GM12878 (cell line): Measurements from ENCODE around the gene ADGRV1. TPM values are rescaled to one million over a fixed set of nuclear protein-coding genes. Genes with fewer than 3 reads are reported as not detected.

ENCODE experiments used
- ATAC-seq: fragments of 200-7000 bp; cut with Tn5 transposase; 3 replicates; pipeline ENCODE4 v1.9.1; 2020; ENCODE audit warnings: mild to moderate bottlenecking, moderate library complexity
- BruUV-seq: library from RNA; stranded (reverse); fragments of 400-500 nt; replicated peaks from 2 replicates; lab custom pipeline; 2021; lab: Mats Ljungman, UMichigan
- CTCF ChIA-PET: fragments of 300-600 bp; sonication (Branson Sonifier 250); formaldehyde crosslinking; extraction: SDS; loops from one replicate; lab custom pipeline; 2021; ENCODE audit warnings: inconsistent platforms; lab: Yijun Ruan, JAX
- POLR2A ChIA-PET: fragments of 350-600 bp; formaldehyde crosslinking; extraction: SDS; loops from one replicate; lab custom pipeline; 2021; ENCODE audit warnings: inconsistent platforms; lab: Charles Lee
- RAD21 ChIA-PET: fragments of 300-600 bp; sonication (Branson Sonifier 250); formaldehyde crosslinking; loops from one replicate; lab custom pipeline; 2023; ENCODE audit warnings: antibody characterized with exemption; ENCODE audit not compliant: unreplicated experiment; lab: Charles Lee
- SMC1A ChIA-PET: fragments of 300-600 bp; sonication (Branson Sonifier 250); formaldehyde crosslinking; loops from one replicate; lab custom pipeline; 2023; ENCODE audit not compliant: unreplicated experiment, uncharacterized antibody; lab: Charles Lee
- DNase-seq: peaks from one replicate; pipeline ENCODE4 v3.0.0-alpha.2; 2011; ENCODE audit warnings: low read depth, low spot score
- FAIRE-seq: peaks from 3 replicates; lab custom pipeline; 2011; peaks lifted over from hg19 to GRCh38; lab: Jason Lieb, UNC
- H2AFZ ChIP-seq: 2 replicates; pipeline ENCODE4 v1.6.0; 2011; ENCODE audit warnings: low read depth, low read length, control low read depth; ENCODE audit not compliant: control insufficient read depth
- H3K27ac ChIP-seq: 2 replicates; pipeline ENCODE4 v1.5.1; 2011; ENCODE audit warnings: control low read depth; ENCODE audit not compliant: control insufficient read depth, insufficient read depth
- H3K27me3 ChIP-seq, 2 experiments: replicated peaks in 1 of 2; 2 replicates each; pipeline versions ENCODE4 v1.6.0 to v1.6.1; 2011; ENCODE audit warnings: low read length in 1 of 2; ENCODE audit not compliant: control insufficient read depth in 2 of 2, insufficient read depth in 2 of 2
- H3K36me3 ChIP-seq, 2 experiments: 2 replicates each; pipeline ENCODE4 v1.5.1; 2011; ENCODE audit warnings: low read length in 1 of 2; ENCODE audit not compliant: control insufficient read depth in 2 of 2, insufficient read depth in 2 of 2
- H3K4me1 ChIP-seq: 2 replicates; pipeline ENCODE4 v1.6.1; 2011; ENCODE audit warnings: mild to moderate bottlenecking, low read length, moderate library complexity, mixed read lengths; ENCODE audit not compliant: control insufficient read depth, insufficient read depth
- H3K4me2 ChIP-seq: 2 replicates; pipeline ENCODE4 v1.6.0; 2011; ENCODE audit warnings: control low read depth; ENCODE audit not compliant: control insufficient read depth, insufficient read depth
- H3K4me3 ChIP-seq: fragments of 200-600 bp; sonication (generic); 2 replicates; pipeline ENCODE4 v1.5.1; 2016
- H3K79me2 ChIP-seq: 2 replicates; pipeline ENCODE4 v1.6.0; 2011; ENCODE audit warnings: low read length; ENCODE audit not compliant: control insufficient read depth, insufficient read depth
- H3K9ac ChIP-seq: 2 replicates; pipeline ENCODE4 v1.8.0; 2011; ENCODE audit warnings: low read length, control low read depth, mixed read lengths; ENCODE audit not compliant: control insufficient read depth, insufficient read depth
- H3K9me3 ChIP-seq: replicated peaks from 3 replicates; pipeline ENCODE4 v1.5.1; 2011; ENCODE audit warnings: mild to moderate bottlenecking, low read length; ENCODE audit not compliant: control insufficient read depth, insufficient read depth
- H4K20me1 ChIP-seq: 2 replicates; pipeline ENCODE4 v1.6.0; 2011; ENCODE audit not compliant: control insufficient read depth, insufficient read depth
- CBFB ChIP-seq: IDR thresholded peaks from 2 replicates; pipeline ENCODE4 v1.6.1; 2016; ENCODE audit warnings: antibody characterized with exemption, low read depth
- HCFC1 ChIP-seq: fragments of 150-350 bp; IDR thresholded peaks from 2 replicates; pipeline ENCODE4 v1.6.1; 2014; ENCODE audit warnings: low read length
- MLLT1 ChIP-seq: fragments of 450-650 bp; IDR thresholded peaks from 2 replicates; pipeline ENCODE4 v1.6.1; 2016; ENCODE audit warnings: mild to moderate bottlenecking
- MYC ChIP-seq: IDR thresholded peaks from 2 replicates; pipeline ENCODE4 v1.6.1; 2011; ENCODE audit warnings: mild to moderate bottlenecking, low read length, moderate library complexity, inconsistent platforms; ENCODE audit not compliant: insufficient read depth, insufficient replicate concordance, insufficient read length, severe bottlenecking
- PRDM15 ChIP-seq: fragments of 450-650 bp; formaldehyde crosslinking; IDR thresholded peaks from 2 replicates; pipeline ENCODE4 v1.4.0; 2020; ENCODE audit warnings: mild to moderate bottlenecking, moderate library complexity
- SKIL ChIP-seq: fragments of 450-650 bp; IDR thresholded peaks from 2 replicates; pipeline ENCODE4 v1.6.1; 2017; ENCODE audit warnings: mild to moderate bottlenecking, low read depth, inconsistent platforms; ENCODE audit not compliant: poor library complexity, severe bottlenecking
- SMAD5 ChIP-seq: IDR thresholded peaks from 2 replicates; pipeline ENCODE4 v1.6.1; 2016; ENCODE audit warnings: antibody characterized with exemption, low read depth
- SP1 ChIP-seq: IDR thresholded peaks from one replicate; pipeline ENCODE4 v1.6.1; 2011; ENCODE audit warnings: low read depth, low read length
- ZNF207 ChIP-seq: fragments of 450-650 bp; IDR thresholded peaks from 2 replicates; pipeline ENCODE4 v1.6.1; 2014; ENCODE audit warnings: antibody characterized with exemption, mild to moderate bottlenecking, borderline replicate concordance
- WGBS: methylation state at CpG from one replicate; pipeline ENCODE4 v1.1.6; 2016; ENCODE audit warnings: low lambda C conversion rate; ENCODE audit not compliant: insufficient replicate concordance, insufficient coverage; ENCODE audit errors: missing lambda C conversion rate; 5-methylcytosine and 5-hydroxymethylcytosine counted together
- in situ Hi-C: fragments of 300-500 bp; cut with MboI; formaldehyde crosslinking; loops from 9 replicates; pipeline ENCODE4 v1.14.3; 2018; ENCODE audit warnings: mixed read lengths
- intact Hi-C: fragments of 100-400 bp; cut with micrococcal nuclease; formaldehyde crosslinking; loops from one replicate; pipeline ENCODE4 v1.14.2; 2022; ENCODE audit not compliant: unreplicated experiment
- polyA plus RNA-seq, 11 experiments: library from polyadenylated mRNA; depleted of rRNA in 4 of 11; unstranded in 6 of 11; stranded (reverse) in 5 of 11; fragments of >200 nt; fragmentation: Nextera tagmentation in 4 of 11; fragmentation: Illumina TruSeq in 1 of 11; extraction: Ambion mirVana in 4 of 11; extraction: Trizol in 1 of 11; gene quantifications; 1 replicate in 1 of 11; 2 replicates in 10 of 11; pipeline versions ENCODE4 v1.2.1 to v1.2.3, GENCODE V29; 2011 to 2016; ENCODE audit warnings: inconsistent platforms in 2 of 11, missing spikeins in 2 of 11, low read depth in 1 of 11
- total RNA-seq, 4 experiments: library from RNA; depleted of rRNA in 3 of 4; stranded (reverse); fragments of >200 nt in 3 of 4; fragmentation: Illumina TruSeq in 1 of 4; extraction: Trizol in 1 of 4; gene quantifications; 2 replicates each; pipeline versions ENCODE4 v1.2.1 to v1.2.3, GENCODE V29; 2013 to 2021
- TF ChIP-seq, protein P1 (sequence below): fragments of 450-650 bp; IDR thresholded peaks from 2 replicates; pipeline ENCODE4 v1.6.1; 2016; ENCODE audit warnings: mild to moderate bottlenecking
- TF ChIP-seq, protein P2 (sequence below): IDR thresholded peaks from 2 replicates; pipeline ENCODE4 v1.6.1; 2012; ENCODE audit warnings: low read length, inconsistent platforms
- TF ChIP-seq, protein P3 (sequence below): IDR thresholded peaks from 2 replicates; pipeline ENCODE4 v1.6.1; 2011; ENCODE audit warnings: borderline replicate concordance, low read depth, mild to moderate bottlenecking, moderate library complexity, low read length; ENCODE audit not compliant: insufficient read depth, poor library complexity, severe bottlenecking

Gene ADGRV1
- total and polyA plus RNA-seq, 10 of the 15 experiments (the other 5 are each of a cell fraction or from before 2014, with no cell fraction given), result 0.04 to 8.1 (median 0.16) TPM; not detected in 1

DNA sequence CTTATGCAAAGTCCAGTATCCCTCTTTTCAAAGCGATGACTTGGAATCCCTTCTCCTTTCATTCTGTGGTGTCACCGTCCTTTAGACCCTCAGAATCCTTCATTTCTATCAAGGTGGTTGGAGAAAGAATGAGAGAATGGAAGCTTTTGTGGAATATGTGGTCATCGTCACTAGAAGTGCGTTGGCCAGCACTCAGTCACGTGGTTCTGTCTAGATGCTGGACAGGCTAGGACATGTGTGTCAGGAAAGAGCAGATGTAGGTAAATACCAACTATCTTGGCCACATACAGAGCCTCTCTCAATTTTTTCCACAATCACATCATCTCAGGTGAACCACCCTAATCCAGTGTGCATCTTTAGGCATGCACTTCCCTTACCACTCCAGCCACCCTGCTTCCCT lies 618.5 kb downstream of the ADGRV1 start:
- BruUV-seq, result no TSS peak
- RAD21 ChIA-PET, result interaction anchor here (1.2 kb wide), 1 partner anchor 208 kb away, joined by 3 read pairs; no protein-coding TSS in a partner anchor
- CTCF ChIA-PET, result interaction anchor here (0.7 kb wide), 1 partner anchor 208 kb away, joined by 3 read pairs; no protein-coding TSS in a partner anchor
- in situ Hi-C loops (no loop called here), intact Hi-C loops (no loop called here)
- DNase-seq, result no peak
- H3K27ac ChIP-seq, result no peak overlapping the region
- H3K4me1 ChIP-seq, result no peaks in the 10 kb centered on the region
- no peak for FAIRE-seq
- no peak overlapping the region for H2AFZ ChIP-seq
- H3K4me2 ChIP-seq, result no peak overlapping the region
- H3K9me3 ChIP-seq, result no peaks in the 10 kb centered on the region
- H4K20me1 ChIP-seq, result no peaks in the 10 kb centered on the region
- 70% methylated on average over 5 of the region's 5 CpGs for WGBS
- H3K27me3 ChIP-seq, result no peaks in the 10 kb centered on the region
- no peak overlapping the region for H3K9ac ChIP-seq
- POLR2A ChIA-PET, result no interaction called here
- no peaks in the 10 kb centered on the region for H3K36me3 ChIP-seq
- no peaks in the 10 kb centered on the region for H3K79me2 ChIP-seq
- SMC1A ChIA-PET, result interaction anchor here (0.5 to 1.9 kb wide), 2 partner anchors 208 to 232 kb away, joined by 3 to 6 read pairs; no protein-coding TSS in a partner anchor
- ATAC-seq, result no peak
- H3K4me3 ChIP-seq, result no peak overlapping the region
- TF ChIP-seq PRDM15 (no peak), MLLT1 (no peak), MYC (no peak), CBFB (no peak), SP1 (no peak), SMAD5 (no peak), SKIL (no peak), ZNF207 (no peak), HCFC1 (no peak)
- TF ChIP-seq, protein P1, sequence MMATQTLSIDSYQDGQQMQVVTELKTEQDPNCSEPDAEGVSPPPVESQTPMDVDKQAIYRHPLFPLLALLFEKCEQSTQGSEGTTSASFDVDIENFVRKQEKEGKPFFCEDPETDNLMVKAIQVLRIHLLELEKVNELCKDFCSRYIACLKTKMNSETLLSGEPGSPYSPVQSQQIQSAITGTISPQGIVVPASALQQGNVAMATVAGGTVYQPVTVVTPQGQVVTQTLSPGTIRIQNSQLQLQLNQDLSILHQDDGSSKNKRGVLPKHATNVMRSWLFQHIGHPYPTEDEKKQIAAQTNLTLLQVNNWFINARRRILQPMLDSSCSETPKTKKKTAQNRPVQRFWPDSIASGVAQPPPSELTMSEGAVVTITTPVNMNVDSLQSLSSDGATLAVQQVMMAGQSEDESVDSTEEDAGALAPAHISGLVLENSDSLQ, result no peak
- TF ChIP-seq, protein P2, sequence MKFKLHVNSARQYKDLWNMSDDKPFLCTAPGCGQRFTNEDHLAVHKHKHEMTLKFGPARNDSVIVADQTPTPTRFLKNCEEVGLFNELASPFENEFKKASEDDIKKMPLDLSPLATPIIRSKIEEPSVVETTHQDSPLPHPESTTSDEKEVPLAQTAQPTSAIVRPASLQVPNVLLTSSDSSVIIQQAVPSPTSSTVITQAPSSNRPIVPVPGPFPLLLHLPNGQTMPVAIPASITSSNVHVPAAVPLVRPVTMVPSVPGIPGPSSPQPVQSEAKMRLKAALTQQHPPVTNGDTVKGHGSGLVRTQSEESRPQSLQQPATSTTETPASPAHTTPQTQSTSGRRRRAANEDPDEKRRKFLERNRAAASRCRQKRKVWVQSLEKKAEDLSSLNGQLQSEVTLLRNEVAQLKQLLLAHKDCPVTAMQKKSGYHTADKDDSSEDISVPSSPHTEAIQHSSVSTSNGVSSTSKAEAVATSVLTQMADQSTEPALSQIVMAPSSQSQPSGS, result no peak
- TF ChIP-seq, protein P3, sequence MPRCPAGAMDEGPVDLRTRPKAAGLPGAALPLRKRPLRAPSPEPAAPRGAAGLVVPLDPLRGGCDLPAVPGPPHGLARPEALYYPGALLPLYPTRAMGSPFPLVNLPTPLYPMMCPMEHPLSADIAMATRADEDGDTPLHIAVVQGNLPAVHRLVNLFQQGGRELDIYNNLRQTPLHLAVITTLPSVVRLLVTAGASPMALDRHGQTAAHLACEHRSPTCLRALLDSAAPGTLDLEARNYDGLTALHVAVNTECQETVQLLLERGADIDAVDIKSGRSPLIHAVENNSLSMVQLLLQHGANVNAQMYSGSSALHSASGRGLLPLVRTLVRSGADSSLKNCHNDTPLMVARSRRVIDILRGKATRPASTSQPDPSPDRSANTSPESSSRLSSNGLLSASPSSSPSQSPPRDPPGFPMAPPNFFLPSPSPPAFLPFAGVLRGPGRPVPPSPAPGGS, result no peak
